ENCODE measurements around the gene SLC41A3.
"Not testable (repeated sequence)": the region's sequence is repeated elsewhere in the genome, so short reads cannot be mapped to it uniquely, and the experiment has no call there.

SLC41A3 gene

DNA sequence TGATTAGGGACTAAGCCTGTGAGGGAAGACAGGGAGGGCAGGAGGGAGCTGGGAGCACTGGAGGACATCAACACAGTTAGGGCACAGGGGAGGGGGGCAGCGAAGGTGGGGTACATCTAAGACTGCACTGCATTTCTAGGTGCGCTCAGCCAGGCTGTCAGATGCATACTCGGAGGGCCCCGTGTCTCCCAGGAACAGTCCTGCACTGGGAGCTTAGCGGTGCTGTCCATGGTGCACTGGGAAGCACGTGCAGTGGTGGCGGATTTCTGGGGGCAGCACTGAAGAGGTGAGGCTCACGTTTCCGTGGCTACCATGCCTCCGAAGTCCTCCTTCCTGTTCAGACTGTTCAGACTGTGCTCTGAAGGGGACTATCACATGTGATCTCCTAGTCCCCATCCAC is 60.5 kb downstream of the SLC41A3 start:
- no peak for DNase-seq

DNA sequence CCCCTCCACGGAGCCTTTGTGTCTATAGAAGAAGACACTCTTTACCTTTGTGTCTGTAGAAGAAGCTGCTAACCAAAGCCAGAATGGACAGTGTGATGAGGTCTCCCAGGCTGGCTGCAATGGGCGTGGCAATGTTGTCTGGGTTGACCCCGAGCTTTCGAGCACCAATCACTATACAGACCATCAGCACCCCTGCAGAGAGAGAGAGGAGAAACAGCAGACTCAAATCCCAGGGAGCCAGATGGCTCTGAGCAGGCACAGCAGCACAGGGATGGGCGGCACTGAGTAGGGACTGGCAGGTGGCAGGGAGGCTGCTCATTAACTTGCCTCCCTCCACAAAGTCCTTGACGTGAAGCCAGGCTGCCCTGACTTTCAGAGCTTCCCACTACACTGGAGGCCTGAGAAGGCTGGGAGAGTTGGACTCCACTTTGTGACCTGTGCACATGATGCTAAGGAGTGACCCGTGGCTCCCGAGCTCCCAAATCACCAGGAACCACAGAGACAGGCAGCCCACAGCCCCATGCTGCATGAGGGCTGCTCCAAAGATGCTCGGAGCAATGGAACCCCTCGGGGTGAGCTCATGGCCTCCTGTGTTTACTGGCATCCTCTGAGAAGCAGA is 61.1 kb downstream of the SLC41A3 start:
- no peak for DNase-seq

DNA sequence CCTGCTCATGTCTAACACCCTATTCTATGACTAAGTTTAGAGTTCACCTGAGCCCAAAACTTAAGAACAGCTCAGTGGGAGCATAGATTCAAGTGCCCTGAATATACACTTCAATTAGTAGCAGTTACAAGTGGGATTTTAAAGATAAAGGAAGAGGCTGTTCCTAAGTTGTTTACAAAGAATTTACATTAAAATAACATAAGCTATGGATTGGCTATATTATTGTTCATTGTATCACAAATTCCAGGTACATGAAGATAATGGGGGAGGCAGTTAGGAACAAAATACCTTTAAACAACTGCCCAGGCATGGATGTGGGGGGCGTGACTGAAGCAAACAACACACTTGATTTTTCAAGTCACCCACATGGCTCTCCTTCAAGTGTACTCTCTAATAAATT is 62.2 kb downstream of the SLC41A3 start:
- DNase-seq: no peak

- no peak for DNase-seq
These were observed 62.7 kb downstream of the SLC41A3 start for GRCh38 chr3:126021224-126021623.

DNA sequence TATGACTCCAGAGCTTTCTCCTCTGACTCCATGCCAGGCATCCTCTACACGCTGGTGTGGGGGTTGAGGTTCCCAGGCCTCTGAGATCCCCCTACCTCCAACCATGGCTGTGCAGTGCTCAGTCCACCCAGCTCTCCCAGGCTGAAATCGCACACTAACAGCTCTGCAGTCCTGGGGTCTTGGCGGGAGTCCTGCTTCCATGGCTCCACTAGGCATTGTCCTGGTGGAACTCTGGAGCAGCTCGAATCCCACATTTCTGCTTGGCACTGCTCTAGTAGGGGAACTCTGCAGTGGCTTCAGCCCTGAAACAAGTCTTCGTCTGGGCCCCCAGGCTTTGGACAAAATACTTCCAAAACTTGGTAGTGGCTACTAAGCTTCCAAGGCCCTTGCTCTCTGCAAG is 64.2 kb downstream of the SLC41A3 start:
- no peak for DNase-seq

DNA sequence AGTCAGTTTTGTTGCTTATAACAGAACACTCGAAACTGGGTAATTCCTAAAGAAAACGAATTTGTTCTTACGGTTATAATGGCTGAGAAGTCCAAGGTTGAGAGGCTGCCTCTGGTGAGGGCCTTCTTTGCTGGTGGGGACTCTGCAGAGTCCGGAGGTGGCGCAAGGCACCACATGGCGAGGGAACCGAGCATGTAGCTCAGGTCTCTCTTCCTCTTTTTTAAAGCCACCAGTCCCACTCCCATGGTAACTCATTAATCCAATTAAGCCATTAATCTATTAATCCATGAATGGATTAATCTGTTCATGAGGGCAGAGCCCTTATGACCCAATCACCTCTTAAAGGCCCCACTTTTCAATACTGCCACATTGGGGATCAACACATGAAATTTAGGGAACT is 64.9 kb downstream of the SLC41A3 start:
- DNase-seq: no peak

GRCh38 chr3:126018545-126018944 is 65.4 kb downstream of the SLC41A3 start:
- DNase-seq: no peak

DNA sequence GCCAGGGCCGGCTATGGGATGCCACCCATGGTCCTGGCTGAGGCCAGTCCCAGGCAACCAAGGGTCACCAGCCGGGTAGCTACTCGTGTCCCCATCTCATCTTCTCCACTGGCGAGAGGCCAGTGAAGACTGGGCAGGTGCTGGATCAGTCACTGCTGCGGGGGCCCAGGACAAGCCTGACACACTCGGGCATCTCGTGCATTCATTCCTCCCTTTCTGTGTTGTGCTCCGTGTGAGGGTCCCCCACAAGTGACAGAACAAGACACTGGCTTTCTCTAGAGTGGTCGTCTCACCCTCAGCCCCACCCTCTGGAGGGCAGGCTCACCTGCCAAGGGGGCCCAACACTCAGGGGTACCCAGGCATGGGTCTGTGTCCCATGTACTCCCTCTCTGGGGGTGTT is 66.6 kb downstream of the SLC41A3 start:
- no peak for DNase-seq

DNA sequence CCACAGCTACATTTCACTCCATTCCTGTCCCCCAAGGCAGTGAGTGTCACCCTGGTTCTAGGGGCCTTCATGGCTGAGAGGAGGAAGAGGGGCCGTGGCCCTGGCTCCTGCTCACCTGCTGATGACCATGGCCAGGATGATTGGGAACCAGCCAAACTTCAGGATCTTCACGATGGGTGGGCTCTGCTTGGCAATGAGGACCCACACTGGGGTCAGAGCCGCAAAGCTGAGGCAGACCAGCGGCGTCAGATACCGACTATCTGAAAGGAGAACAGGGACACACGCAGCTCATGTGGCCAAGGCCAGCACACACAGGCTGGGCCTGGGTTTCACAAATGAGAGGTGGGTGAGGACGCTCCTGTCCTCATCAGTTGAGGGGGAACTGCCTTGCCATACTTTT is 67.3 kb downstream of the SLC41A3 start:
- no peak for DNase-seq

DNA sequence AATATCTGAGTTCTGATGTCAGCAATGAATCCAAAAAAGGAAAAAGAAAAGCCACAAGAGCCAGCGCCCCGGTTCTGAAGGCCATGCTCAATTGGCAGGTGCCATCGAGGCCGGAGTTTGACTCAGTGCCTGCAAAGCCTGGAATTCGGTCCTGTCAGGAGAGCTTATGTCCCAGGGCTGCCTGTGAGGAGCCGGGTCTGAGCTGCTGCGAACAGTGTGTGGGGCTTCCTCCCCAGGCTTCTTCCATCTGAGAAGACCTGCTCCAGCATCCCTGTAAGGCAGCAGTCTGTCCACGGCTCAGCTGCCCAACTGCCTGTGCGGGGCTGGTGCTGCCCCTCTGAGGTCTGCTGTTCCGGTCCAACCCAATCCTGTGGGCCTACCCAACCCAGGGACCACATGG is 68.8 kb downstream of the SLC41A3 start:
- DNase-seq: no peak

DNA sequence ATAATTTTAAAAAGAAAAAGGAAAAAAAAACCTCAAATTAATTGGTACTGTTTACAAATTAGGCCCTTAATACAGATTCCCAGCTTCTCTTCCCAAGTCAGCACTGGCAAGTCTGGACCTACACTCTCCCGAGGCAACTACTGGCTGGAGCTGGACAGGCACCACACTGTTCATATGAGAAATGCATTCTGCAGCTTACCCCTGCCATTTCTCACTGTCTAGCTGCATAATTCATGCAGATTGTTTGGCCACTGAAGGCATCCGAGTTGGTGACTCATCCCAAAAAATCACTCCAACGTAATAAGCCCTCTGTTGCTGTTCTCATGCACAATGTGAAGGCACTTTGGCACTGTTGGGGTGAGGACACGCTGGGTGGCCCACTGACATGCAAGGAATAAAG is 69.7 kb downstream of the SLC41A3 start:
- DNase-seq: no peak

DNA sequence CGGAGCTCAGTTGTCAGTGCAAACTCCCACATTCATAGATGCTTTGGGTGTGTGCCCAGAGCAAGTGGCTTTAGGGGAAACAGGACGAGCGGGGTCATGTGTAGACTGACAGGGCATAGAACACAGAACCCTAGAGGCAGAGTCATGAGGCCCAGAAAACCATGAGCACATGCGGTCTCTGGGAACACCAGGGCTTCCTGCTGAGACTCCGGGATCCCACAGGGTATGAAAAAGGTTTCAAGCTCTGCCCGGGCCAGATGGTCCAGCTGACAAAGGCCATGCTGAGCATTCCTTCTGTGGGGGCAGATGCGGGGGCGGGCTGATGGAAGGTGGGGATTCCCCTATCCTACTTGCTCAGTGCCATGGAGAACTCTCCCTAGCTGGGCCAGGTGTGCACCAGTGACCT is 70.2 kb downstream of the SLC41A3 start:
- DNase-seq: no peak

- no peak for DNase-seq
These were observed 74.7 kb downstream of the SLC41A3 start for GRCh38 chr3:126009181-126009580.

DNA sequence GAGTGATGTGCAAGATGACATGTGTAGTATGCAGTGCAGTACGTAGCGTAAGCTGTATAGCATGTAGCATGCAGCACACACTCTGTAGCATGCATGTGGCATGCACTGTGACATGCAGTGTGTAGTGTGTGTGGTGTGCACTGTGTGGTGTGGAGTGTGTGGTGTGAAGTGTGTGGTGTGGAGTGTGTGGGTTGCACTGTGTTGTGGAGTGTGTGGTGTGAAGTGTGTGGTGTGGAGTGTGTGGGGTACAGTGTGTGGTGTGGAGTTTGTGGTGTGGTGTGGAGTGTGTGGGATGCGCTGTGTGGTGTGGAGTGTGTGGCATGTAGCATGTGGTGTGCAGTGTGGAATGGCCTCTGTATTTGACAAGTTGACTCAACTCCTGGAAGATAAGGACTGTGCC is 75.7 kb downstream of the SLC41A3 start:
- no peak for DNase-seq

GRCh38 chr3:126005951-126006350 is 78.0 kb downstream of the SLC41A3 start:
- no peak for DNase-seq

GRCh38 chr3:126004692-126005091 is 79.2 kb downstream of the SLC41A3 start:
- no peak for DNase-seq

GRCh38 chr3:126004217-126004616 is 79.7 kb downstream of the SLC41A3 start:
- DNase-seq: no peak

- no peak for DNase-seq
These were observed 80.3 kb downstream of the SLC41A3 start for GRCh38 chr3:126003447-126004190.

DNA sequence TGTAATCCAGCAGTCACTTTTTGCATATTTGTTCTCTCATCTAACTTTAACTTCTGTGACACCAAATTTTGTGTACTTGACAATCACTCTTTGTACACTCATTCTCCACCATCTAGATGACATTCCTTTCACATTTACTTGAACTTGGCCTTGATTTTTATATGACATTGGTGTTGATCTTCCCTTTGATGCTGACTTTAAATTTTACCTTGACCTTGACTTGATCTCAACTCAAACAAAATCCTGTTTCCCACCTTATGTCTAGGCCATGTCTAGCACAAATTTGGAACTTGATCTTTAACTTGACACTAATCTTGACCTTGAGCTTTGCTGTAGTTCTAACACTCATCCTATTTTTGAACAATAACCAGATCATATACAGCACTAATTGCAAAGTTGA is 81.7 kb downstream of the SLC41A3 start:
- DNase-seq: no peak

- DNase-seq: not testable (repeated sequence)
These were observed 87.2 kb downstream of the SLC41A3 start for GRCh38 chr3:125996751-125997150.

DNA sequence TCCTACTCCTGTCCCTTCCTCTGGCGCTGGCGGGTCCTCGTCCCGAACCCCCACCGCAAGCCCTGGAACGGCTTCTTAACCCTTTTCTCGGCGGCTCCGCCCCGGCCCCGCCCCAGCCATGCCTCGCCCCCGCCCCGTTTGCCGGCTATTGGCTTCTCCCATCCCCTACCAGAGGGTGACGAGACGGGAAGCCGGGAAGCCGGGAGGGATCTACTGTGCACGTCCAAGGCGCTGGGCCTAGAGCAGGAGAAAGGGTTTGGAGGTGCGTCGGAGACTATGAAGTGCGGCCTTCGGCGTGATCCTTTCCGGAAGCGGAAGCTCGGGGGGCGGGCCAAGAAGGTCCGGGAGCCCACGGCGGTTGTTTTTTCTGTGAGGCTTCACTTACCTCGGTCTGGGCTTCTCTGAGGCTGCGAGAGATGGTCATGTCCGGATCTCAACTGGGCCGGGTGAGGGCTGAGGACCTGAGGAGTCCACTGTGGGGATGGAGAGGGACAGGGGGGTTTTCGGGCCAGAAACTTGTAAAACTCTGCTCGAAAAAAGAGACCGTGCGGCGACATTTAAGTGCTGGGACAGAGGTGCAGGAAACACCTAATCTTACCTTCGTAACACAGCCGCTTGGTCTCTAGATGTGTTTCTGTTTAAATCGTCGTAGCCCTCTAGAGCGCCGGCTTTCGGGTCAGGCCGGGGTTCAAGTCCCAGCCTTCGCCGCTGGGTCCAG is 93.5 kb downstream of the SLC41A3 start:
- DNase-seq: peak; percentile 86

GRCh38 chr3:125984951-125985350 is 99.0 kb downstream of the SLC41A3 start:
- DNase-seq: not testable (repeated sequence)

DNA sequence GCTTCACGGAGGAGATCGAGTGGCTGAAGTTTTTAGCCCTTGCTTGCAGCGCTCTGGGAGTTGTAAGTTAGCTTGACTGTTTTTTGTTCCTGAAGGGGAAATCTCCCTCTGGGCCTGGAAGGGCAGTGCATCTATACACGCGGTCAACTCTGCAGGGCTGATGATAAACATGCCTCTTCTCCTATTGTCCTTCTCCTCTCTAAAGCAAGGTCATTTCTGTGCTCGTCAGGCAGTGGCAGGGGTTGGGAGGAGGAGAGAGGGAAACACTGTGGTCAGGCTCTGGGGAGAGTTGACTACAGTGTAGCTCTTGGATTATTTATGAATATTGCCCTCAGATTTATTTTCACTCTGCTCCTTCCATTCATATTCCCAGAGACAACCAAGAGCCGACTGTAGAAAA is 106.8 kb downstream of the SLC41A3 start:
- not testable (repeated sequence) for DNase-seq

- not testable (repeated sequence) for DNase-seq
These were observed 107.9 kb downstream of the SLC41A3 start for GRCh38 chr3:125976003-125976390.
